NCI-H524 (cell line): ENCODE results near the gene THSD7B.

Experiments
- DNase-seq, 2 experiments: peaks; one replicate each; lab custom pipeline; 2025; lab: John Stamatoyannopoulos, UW

THSD7B gene

GRCh38 chr2:136801661-136802060 lies 36.3 kb downstream of the THSD7B start:
- DNase-seq, result no peak

DNA sequence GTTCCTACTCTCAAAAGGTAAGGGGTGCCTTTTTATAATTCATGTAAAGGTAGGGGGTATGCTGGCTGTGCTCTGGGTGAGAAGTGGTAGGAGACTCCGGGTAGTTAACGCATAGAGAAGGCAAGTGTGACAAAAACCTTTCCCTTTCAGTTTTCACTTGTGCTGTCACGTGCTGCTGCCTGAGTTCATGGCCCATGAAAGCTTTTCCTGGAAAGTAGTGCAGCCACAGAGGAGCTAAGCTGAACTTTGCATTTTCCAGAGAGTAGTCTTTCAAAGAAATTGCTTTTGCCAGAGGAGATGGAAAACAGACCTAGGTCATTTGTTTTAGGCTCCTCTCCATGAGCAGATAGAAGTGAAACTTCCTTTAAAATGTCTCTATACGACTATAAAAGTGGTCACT lies 44.7 kb downstream of the THSD7B start:
- no peak for DNase-seq

DNA sequence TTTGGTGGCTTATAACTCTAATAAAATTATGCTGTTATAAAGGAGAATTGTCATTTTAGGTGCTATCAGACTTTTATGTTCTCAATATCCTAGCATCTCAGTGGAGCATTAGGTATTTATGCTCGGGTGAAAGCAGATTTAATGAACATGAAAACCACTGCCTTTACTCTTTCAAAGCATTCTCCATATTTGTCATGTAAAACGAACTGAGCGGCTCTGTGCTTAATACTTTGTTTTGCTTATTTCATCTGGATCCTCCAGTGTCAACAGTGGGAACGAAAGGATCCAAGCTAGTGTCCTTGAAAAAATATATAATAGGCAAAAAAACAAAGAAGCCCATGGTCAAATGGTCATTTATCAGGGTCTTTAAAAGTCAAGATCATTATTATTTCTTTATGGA lies 53.5 kb downstream of the THSD7B start:
- DNase-seq, result no peak

DNA sequence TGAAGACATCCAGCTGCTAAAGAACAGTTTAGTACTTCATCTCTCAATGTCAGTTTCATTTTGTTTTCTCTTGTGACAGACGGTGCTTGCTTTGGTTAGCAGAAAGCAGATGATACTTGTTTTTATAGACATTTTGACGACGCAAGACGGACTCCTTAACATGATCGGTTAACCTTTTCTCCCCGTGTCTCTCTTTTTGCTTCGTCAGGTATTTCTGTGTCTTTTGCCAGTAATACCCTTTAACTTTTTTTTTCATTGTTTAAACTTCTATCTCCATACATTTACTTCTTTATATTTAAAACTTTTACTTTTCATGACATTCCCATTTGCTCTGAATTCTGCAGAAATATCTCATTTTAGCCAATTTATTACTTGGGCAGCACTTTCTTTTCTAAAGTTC lies 57.9 kb downstream of the THSD7B start:
- peak in 1 of 2 experiments; percentile 27 for DNase-seq

DNA sequence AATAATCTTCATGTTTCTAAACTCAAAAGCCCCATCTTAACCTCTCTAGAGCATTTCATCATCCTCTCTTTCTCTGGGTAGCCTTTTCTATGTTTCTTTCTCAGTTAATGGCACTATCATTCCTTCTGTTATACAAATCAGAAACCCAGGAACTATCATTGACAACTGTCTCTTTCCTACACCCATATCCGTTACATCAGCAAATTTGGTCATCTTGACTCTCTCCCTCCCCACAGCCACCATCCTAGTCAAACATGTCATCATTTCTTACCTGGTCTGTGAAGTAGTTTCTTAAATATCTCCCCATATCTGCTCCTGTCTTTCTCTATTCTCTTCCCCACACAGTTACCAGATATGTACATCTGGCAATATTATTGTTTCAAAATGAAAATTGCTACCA lies 62.8 kb downstream of the THSD7B start:
- DNase-seq, result no peak

GRCh38 chr2:136828774-136829173 lies 63.4 kb downstream of the THSD7B start:
- DNase-seq, result no peak

DNA sequence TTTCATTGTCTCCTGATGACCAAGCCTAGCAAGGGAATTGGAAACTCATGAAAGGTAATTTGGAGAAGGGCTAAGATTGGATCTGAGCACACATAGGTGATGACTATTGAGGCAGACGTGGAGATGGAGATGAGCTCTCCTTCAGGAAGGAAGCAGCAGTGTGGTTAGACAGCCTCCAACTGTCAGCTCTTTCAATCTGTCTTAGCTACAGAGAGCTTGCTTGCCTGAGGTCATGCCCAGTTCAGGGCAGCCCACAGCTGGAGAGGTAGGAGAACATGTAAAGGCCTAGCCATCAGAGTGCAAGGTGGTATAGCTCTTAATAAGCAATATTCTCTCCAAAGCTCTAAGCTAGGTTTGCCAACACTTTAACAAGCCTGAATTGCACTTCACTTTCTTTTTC lies 79.2 kb downstream of the THSD7B start:
- no peak for DNase-seq

DNA sequence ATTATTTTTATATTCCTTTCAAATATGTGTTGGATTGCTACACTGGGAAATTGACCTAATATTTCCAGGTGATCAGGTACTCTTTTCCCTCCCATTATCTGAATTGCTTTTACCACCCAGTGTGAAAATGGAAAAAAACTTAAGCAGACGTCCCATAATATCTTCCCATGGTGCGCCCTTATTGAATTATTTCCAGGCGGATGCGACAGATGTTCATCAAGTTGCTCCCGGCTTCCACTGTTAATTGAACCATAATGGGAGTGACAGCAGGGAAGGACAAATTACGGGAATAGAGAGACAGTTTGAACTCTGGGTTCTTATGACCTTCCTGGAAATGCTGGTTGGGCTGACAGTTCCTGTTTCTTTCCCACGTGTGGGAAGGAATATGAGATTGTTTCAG lies 93.3 kb downstream of the THSD7B start:
- DNase-seq, result peak; percentile 97 to 98

- DNase-seq, result no peak
These were observed 95.2 kb downstream of the THSD7B start for GRCh38 chr2:136860443-136860958.

DNA sequence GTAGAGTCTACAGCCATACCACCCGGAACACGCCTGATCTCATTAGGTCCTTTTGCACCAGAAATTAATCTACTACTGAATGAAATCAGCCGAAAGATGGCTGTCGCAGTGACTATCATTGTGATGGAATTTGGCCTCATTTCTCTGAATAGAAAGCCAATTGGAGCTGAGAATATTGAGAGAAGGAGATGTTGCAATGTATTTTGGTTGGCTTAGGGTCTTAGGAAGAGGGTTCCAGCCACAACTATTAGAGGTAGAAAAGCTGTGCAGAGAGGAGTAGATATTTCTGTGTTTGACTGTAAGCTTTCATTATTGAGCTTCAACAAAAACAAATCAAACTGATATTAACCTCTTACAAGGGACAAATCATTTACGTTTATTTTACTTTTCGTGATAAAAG lies 98.1 kb downstream of the THSD7B start:
- DNase-seq, result no peak

DNA sequence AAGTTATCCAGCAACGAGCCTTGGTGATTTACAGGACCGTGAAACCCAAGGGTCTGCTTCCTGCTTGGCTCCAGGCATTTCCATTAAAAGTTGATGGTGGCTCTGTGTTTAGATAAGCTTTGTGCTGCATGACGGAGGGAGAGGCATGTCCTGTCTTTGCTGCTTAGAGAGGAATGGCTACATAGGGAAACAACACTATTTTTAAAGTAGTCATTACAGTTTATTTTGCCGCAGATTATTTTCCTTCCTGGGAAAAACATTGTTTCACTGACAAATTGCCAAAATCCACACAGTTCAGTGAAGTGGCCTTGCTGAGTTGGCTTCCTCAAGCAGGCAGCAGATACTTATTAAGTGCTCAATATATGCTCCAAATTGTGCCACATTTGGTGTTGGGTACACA lies 98.5 kb downstream of the THSD7B start:
- DNase-seq, result no peak

- no peak for DNase-seq
These were observed 106.1 kb downstream of the THSD7B start for GRCh38 chr2:136871424-136871823.

DNA sequence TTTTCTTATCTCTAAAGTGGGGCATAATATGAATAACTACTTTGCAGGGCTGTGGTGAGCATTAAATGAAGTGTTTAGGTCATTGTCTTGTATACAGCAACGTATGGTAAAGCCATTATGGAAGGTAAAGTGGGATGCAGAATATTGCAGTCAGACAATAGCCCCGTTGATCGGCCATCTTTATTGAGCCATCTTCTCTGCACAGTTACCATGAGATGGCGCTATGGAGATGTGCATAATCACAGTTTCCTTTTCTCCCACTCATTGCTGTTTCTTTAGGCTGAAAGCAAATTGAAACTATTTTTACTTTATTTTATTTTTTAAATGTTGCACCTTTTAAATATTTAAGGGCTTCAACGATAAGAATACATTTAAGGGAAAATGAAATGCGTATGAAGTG lies 108.9 kb downstream of the THSD7B start:
- DNase-seq, result peak; percentile 23 to 63

DNA sequence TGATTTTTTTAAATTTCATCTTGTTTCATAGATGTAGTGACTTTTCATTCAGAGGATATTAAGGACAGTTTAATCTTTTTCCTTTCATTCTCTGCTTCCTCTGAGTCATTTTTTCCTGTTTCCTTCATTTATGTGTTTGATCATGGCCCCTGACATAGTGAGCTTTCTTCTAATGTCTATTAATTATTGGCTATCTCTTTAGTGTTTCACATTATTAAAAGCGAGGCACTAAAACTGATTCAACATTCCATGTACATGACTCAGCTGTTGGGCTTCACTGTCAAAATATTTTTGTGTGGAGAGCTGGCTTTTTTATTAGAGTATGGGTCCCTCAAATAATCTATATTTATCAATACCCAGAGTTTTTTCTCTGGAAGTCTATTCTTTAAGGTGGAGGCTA lies 125.8 kb downstream of the THSD7B start:
- DNase-seq, result no peak

DNA sequence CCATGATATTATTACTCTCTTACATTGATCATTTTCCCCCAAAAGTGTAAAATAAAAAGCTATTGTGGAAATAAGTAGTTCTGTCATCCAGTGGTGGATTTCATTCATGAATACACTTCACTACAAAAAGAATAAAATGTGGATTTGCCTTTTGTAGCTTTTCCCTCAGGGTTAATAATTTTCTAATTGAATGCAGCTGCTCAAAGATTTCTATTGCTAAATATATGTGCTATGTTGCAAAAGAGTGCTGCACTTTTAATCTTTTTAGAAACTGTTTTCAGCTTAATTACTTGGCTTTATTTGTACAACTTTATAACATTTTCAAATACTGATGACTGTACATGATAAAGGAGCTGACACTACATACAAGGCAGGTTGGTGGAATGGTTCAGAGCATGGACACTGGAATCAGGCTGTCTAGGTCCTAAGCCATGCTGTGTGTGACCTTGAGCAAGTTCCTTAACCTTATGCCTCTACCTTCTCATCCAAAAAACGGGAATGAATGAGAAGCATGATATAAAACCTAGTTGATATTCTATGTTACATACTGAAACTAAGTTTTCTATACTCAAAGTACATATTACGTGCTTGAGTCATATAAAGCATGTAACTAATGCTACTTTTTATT lies 128.8 kb downstream of the THSD7B start:
- no peak for DNase-seq

- peak; percentile 87 to 96 for DNase-seq
These were observed 136.4 kb downstream of the THSD7B start for GRCh38 chr2:136901732-136902131.

GRCh38 chr2:136905779-136906178 lies 140.4 kb downstream of the THSD7B start:
- no peak for DNase-seq

DNA sequence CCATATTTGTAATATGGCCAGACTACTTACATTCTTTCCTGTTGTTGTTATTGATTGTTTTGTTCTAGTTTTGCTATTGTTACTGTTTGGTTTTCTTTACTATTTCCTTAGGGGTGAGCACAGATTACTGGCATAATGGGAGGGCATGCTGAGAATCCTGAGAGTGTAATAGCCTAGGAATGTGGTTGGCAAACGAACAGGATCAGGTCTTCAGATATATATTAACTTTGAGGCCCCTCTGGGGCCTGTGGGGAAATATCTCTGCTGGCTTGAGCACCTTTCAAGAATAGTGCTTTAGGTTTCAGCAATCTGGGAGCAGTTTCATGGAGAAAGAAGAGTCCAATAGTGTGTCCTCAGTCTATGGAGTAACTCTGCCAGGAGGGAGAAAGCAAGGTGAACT lies 144.4 kb downstream of the THSD7B start:
- DNase-seq, result no peak

GRCh38 chr2:136916131-136916530 lies 150.8 kb downstream of the THSD7B start:
- peak in 1 of 2 experiments; percentile 5 for DNase-seq

DNA sequence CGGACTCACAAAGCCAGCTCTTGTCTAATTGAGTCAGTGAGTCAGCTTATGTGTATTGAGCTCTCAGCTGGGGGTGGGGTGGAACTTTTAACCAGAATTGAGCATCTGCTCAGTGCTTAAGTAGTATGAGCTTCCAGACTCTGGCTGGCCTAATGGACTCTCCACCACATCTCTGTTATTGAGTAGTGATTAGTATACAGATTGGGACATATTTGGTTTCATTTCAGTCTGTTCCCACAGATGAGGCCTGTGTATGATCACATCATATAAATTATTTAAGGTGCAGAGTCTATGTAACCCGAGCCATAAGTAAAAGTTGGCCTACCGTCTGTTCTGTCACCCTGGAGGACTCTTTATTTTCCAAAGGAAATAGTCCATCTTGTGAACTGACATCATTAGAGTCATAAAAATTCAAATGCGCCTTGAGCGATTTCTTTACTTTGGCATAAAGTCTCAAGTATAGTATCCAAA lies 152.1 kb downstream of the THSD7B start:
- peak; percentile 97 to 99 for DNase-seq

DNA sequence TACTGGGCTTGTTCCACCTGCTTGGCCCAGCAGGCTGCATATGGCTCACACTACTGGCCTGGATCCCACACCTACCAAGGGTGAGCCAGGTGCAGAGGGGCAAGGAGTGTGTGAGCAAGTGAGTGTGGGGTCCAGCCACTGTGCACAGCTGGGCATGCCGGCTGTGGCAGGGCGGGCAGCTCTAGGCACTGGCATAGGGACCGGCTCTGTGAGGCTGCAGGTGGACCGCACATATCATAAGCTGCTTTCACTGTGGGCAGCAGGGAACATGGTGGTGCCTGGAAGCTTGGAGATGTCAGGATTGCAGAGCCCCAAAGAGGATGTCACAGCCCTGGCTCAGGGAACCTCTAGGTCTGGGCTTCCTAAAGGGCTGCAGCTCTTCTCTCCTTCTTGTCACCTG lies 154.3 kb downstream of the THSD7B start:
- DNase-seq, result no peak

GRCh38 chr2:136920652-136921333 lies 155.4 kb downstream of the THSD7B start:
- DNase-seq, result peak; percentile 85 to 93

DNA sequence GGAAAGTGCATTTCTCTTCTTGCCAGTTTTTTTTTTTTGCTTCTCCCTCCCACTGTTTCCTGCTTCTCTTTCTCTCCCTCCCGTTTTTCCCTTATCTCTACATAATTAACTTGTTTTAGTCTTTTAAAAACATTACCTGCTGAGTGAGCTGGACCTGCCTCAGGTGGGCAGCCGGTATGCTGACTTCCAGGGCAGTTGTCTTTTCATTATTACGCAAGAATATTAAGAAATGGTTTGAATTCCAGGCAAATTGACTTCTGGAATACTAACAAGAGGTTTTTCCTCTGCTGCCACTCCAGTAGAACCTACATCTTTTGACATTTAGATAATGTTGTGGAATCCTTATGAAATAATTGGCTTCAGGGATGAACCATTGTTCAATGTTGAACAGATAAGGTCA lies 161.8 kb downstream of the THSD7B start:
- no peak for DNase-seq

- no peak for DNase-seq
These were observed 164.2 kb downstream of the THSD7B start for GRCh38 chr2:136929531-136929930.
